Measurements from ENCODE around the gene TUB. TPM values are rescaled to one million over a fixed set of nuclear protein-coding genes. Genes with fewer than 3 reads are reported as not detected.

Gene TUB
- polyA plus RNA-seq, 2 donors, result 0.71 to 0.78 TPM

GRCh38 chr11:8087756-8088155 lies 6.7 kb downstream of the TUB start:
- WGBS, 2 donors, result 84 to 86% methylated on average over 3 of the region's 3 CpGs
- peaks cover 0 to 3% of the 10 kb centered on the region in 2 donors for H3K4me1 ChIP-seq (ENCODE audit: control insufficient read depth in 2 of 2, insufficient read depth in 2 of 2, low read length in 1 of 2)
- H3K27ac ChIP-seq (ENCODE audit: low read depth in 2 of 2, low read length in 1 of 2), result no peak overlapping the region
- H3K4me3 ChIP-seq (ENCODE audit: low read depth in 1 of 2, low read length in 2 of 2), result no peak overlapping the region
- no peaks in the 10 kb centered on the region for H3K9me3 ChIP-seq (ENCODE audit: control insufficient read depth in 2 of 2, insufficient read depth in 1 of 2, low read depth in 1 of 2, low read length in 1 of 2)
- no peaks in the 10 kb centered on the region for H3K36me3 ChIP-seq (ENCODE audit: control insufficient read depth in 2 of 2, insufficient read depth in 2 of 2, low read length in 1 of 2)
- H3K27me3 ChIP-seq (ENCODE audit: control insufficient read depth in 1 of 2, insufficient read depth in 2 of 2, low read length in 2 of 2), result no peaks in the 10 kb centered on the region

DNA sequence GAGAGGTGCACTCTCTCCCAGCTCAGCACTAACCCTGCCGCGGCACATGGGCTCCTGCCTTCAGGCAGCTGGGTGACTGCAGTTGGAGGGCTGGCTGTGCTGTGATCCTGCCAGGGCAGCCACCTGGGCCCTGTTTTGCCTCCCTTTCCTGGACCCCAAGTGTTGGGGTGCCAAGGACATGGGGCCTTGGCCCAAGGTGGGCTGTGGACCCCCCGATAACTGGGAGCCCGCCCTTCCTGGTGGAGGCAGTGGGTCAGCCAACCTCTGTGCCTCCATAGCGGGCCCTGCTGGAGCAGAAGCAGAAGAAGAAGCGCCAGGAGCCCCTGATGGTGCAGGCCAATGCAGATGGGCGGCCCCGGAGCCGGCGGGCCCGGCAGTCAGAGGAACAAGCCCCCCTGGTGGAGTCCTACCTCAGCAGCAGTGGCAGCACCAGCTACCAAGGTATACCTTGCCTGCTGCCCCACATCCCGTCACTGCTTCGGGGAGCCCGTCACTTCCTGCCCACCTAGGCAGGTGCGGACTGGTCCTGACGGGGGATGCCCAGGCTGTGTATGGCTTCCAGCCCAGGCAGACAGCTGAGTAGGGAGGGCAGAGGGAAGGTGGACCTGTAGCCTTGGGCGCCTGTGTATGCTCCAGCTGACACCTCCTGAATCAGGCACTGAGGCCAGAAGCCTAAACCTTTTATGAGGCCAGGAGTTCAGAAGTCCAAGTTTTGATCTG lies 8.9 kb downstream of the TUB start:
- Histone ChIP-seq H3K4me3 (ENCODE audit: low read depth in 1 of 2, low read length in 2 of 2) (no peak overlapping the region), H3K4me1 (ENCODE audit: control insufficient read depth in 2 of 2, insufficient read depth in 2 of 2, low read length in 1 of 2) (peaks cover 0 to 3% of the 10 kb centered on the region in 2 donors), H3K27me3 (ENCODE audit: control insufficient read depth in 1 of 2, insufficient read depth in 2 of 2, low read length in 2 of 2) (no peaks in the 10 kb centered on the region), H3K27ac (ENCODE audit: low read depth in 2 of 2, low read length in 1 of 2) (no peak overlapping the region), H3K36me3 (ENCODE audit: control insufficient read depth in 2 of 2, insufficient read depth in 2 of 2, low read length in 1 of 2) (no peaks in the 10 kb centered on the region), H3K9me3 (ENCODE audit: control insufficient read depth in 2 of 2, insufficient read depth in 1 of 2, low read depth in 1 of 2, low read length in 1 of 2) (no peaks in the 10 kb centered on the region)
- WGBS, 2 donors, result 68 to 73% methylated on average over 15 to 17 of the region's 17 CpGs

GRCh38 chr11:8090756-8091155 lies 9.7 kb downstream of the TUB start:
- Histone ChIP-seq H3K4me3 (ENCODE audit: low read depth in 1 of 2, low read length in 2 of 2) (no peak overlapping the region), H3K27ac (ENCODE audit: low read depth in 2 of 2, low read length in 1 of 2) (no peak overlapping the region), H3K27me3 (ENCODE audit: control insufficient read depth in 1 of 2, insufficient read depth in 2 of 2, low read length in 2 of 2) (no peaks in the 10 kb centered on the region), H3K4me1 (ENCODE audit: control insufficient read depth in 2 of 2, insufficient read depth in 2 of 2, low read length in 1 of 2) (peaks cover 0 to 3% of the 10 kb centered on the region in 2 donors), H3K9me3 (ENCODE audit: control insufficient read depth in 2 of 2, insufficient read depth in 1 of 2, low read depth in 1 of 2, low read length in 1 of 2) (no peaks in the 10 kb centered on the region), H3K36me3 (ENCODE audit: control insufficient read depth in 2 of 2, insufficient read depth in 2 of 2, low read length in 1 of 2) (no peaks in the 10 kb centered on the region)
- WGBS, 2 donors, result 55 to 64% methylated on average over 5 of the region's 5 CpGs

GRCh38 chr11:8091721-8092120 lies 10.7 kb downstream of the TUB start:
- Histone ChIP-seq H3K36me3 (ENCODE audit: control insufficient read depth in 2 of 2, insufficient read depth in 2 of 2, low read length in 1 of 2) (no peaks in the 10 kb centered on the region), H3K9me3 (ENCODE audit: control insufficient read depth in 2 of 2, insufficient read depth in 1 of 2, low read depth in 1 of 2, low read length in 1 of 2) (no peaks in the 10 kb centered on the region), H3K27ac (ENCODE audit: low read depth in 2 of 2, low read length in 1 of 2) (no peak overlapping the region), H3K4me3 (ENCODE audit: low read depth in 1 of 2, low read length in 2 of 2) (no peak overlapping the region), H3K4me1 (ENCODE audit: control insufficient read depth in 2 of 2, insufficient read depth in 2 of 2, low read length in 1 of 2) (peaks cover 0 to 3% of the 10 kb centered on the region in 2 donors), H3K27me3 (ENCODE audit: control insufficient read depth in 1 of 2, insufficient read depth in 2 of 2, low read length in 2 of 2) (no peaks in the 10 kb centered on the region)
- WGBS, 2 donors, result 71 to 79% methylated on average over 5 of the region's 5 CpGs

DNA sequence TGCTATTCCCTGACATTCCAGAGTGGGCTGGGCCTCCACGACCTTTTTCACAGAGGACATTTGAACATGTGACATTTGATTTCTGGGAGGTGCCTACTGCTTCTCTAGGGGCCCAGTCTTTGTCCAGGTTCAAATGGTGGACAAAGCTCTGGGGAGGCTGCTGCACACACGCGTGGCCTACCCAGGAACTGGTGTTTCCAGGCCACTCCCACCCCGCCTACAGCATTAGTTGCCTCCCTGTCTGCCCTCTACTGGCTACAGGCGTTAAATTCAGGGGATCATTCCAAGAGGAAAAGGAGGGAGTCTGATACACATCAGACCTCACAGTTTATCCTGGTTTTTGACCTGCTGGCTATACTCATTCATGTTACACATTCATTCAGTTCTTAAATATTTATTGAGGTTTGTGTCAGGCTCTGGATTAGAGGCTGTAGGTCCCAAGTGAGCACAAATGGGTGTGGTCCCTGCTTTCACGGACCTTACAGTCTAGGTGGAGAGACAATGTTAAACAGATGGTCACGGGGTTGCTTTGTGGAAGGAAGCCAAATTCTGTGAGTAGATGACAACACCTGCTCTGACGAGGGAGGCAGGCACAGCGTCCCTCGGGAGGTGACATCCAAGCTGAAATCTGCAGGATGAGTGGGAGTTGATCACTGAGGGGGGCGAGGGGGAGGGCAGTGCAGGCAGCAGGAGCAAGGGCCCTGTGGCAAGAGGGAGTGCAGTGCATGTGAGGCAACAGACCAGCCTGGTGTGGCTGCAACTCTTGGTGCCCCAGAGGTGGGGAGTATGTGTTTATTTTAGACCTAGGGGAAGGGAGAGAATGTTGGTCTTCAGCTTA lies 11.8 kb downstream of the TUB start:
- peaks cover 0 to 3% of the 10 kb centered on the region in 2 donors for H3K4me1 ChIP-seq (ENCODE audit: control insufficient read depth in 2 of 2, insufficient read depth in 2 of 2, low read length in 1 of 2)
- H3K36me3 ChIP-seq (ENCODE audit: control insufficient read depth in 2 of 2, insufficient read depth in 2 of 2, low read length in 1 of 2), result no peaks in the 10 kb centered on the region
- H3K9me3 ChIP-seq (ENCODE audit: control insufficient read depth in 2 of 2, insufficient read depth in 1 of 2, low read depth in 1 of 2, low read length in 1 of 2), result no peaks in the 10 kb centered on the region
- no peak overlapping the region for H3K27ac ChIP-seq (ENCODE audit: low read depth in 2 of 2, low read length in 1 of 2)
- 45% methylated on average over 11 of the region's 11 CpGs for WGBS, 2 donors
- no peaks in the 10 kb centered on the region for H3K27me3 ChIP-seq (ENCODE audit: control insufficient read depth in 1 of 2, insufficient read depth in 2 of 2, low read length in 2 of 2)
- no peak overlapping the region for H3K4me3 ChIP-seq (ENCODE audit: low read depth in 1 of 2, low read length in 2 of 2)

GRCh38 chr11:8093931-8094575 lies 13.0 kb downstream of the TUB start:
- Histone ChIP-seq H3K4me1 (ENCODE audit: control insufficient read depth in 2 of 2, insufficient read depth in 2 of 2, low read length in 1 of 2) (peaks cover 0 to 3% of the 10 kb centered on the region in 2 donors), H3K4me3 (ENCODE audit: low read depth in 1 of 2, low read length in 2 of 2) (no peak overlapping the region), H3K27me3 (ENCODE audit: control insufficient read depth in 1 of 2, insufficient read depth in 2 of 2, low read length in 2 of 2) (no peaks in the 10 kb centered on the region), H3K36me3 (ENCODE audit: control insufficient read depth in 2 of 2, insufficient read depth in 2 of 2, low read length in 1 of 2) (no peaks in the 10 kb centered on the region), H3K9me3 (ENCODE audit: control insufficient read depth in 2 of 2, insufficient read depth in 1 of 2, low read depth in 1 of 2, low read length in 1 of 2) (no peaks in the 10 kb centered on the region), H3K27ac (ENCODE audit: low read depth in 2 of 2, low read length in 1 of 2) (no peak overlapping the region)
- 82 to 90% methylated on average over 9 of the region's 9 CpGs for WGBS, 2 donors

GRCh38 chr11:8094656-8095055 lies 13.6 kb downstream of the TUB start:
- Histone ChIP-seq H3K9me3 (ENCODE audit: control insufficient read depth in 2 of 2, insufficient read depth in 1 of 2, low read depth in 1 of 2, low read length in 1 of 2) (no peaks in the 10 kb centered on the region), H3K27ac (ENCODE audit: low read depth in 2 of 2, low read length in 1 of 2) (no peak overlapping the region), H3K4me1 (ENCODE audit: control insufficient read depth in 2 of 2, insufficient read depth in 2 of 2, low read length in 1 of 2) (peaks cover 0 to 2% of the 10 kb centered on the region in 2 donors), H3K36me3 (ENCODE audit: control insufficient read depth in 2 of 2, insufficient read depth in 2 of 2, low read length in 1 of 2) (no peaks in the 10 kb centered on the region), H3K4me3 (ENCODE audit: low read depth in 1 of 2, low read length in 2 of 2) (no peak overlapping the region), H3K27me3 (ENCODE audit: control insufficient read depth in 1 of 2, insufficient read depth in 2 of 2, low read length in 2 of 2) (no peaks in the 10 kb centered on the region)
- WGBS, 2 donors, result 88 to 90% methylated on average over 11 of the region's 11 CpGs

DNA sequence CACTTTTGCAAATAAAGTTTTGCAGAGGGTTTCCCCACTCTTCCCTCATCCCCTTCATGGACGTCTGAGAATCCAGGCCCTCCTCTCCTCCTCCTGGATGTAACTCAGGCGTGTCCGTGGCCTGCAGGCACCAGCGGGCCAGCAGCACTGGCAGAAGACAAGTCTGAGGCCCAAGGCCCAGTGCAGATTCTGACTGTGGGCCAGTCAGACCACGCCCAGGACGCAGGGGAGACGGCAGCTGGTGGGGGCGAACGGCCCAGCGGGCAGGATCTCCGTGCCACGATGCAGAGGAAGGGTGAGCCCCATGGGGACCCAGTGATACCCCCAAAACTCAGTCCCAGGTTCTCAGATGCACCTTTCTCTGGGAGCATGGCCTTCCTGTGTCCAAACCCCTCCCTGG lies 14.4 kb downstream of the TUB start:
- Histone ChIP-seq H3K4me1 (ENCODE audit: control insufficient read depth in 2 of 2, insufficient read depth in 2 of 2, low read length in 1 of 2) (no peaks in the 10 kb centered on the region), H3K27ac (ENCODE audit: low read depth in 2 of 2, low read length in 1 of 2) (no peak overlapping the region), H3K27me3 (ENCODE audit: control insufficient read depth in 1 of 2, insufficient read depth in 2 of 2, low read length in 2 of 2) (no peaks in the 10 kb centered on the region), H3K4me3 (ENCODE audit: low read depth in 1 of 2, low read length in 2 of 2) (no peak overlapping the region), H3K36me3 (ENCODE audit: control insufficient read depth in 2 of 2, insufficient read depth in 2 of 2, low read length in 1 of 2) (no peaks in the 10 kb centered on the region), H3K9me3 (ENCODE audit: control insufficient read depth in 2 of 2, insufficient read depth in 1 of 2, low read depth in 1 of 2, low read length in 1 of 2) (no peaks in the 10 kb centered on the region)
- 37 to 60% methylated on average over 12 of the region's 12 CpGs for WGBS, 2 donors

- peaks cover 0 to 2% of the 10 kb centered on the region in 2 donors for H3K36me3 ChIP-seq (ENCODE audit: control insufficient read depth in 2 of 2, insufficient read depth in 2 of 2, low read length in 1 of 2)
- no peaks in the 10 kb centered on the region for H3K27me3 ChIP-seq (ENCODE audit: control insufficient read depth in 1 of 2, insufficient read depth in 2 of 2, low read length in 2 of 2)
- H3K4me3 ChIP-seq (ENCODE audit: low read depth in 1 of 2, low read length in 2 of 2), result no peak overlapping the region
- no peaks in the 10 kb centered on the region for H3K4me1 ChIP-seq (ENCODE audit: control insufficient read depth in 2 of 2, insufficient read depth in 2 of 2, low read length in 1 of 2)
- no peaks in the 10 kb centered on the region for H3K9me3 ChIP-seq (ENCODE audit: control insufficient read depth in 2 of 2, insufficient read depth in 1 of 2, low read depth in 1 of 2, low read length in 1 of 2)
- 70 to 73% methylated on average over 5 of the region's 5 CpGs for WGBS, 2 donors
- H3K27ac ChIP-seq (ENCODE audit: low read depth in 2 of 2, low read length in 1 of 2), result no peak overlapping the region
Observed at GRCh38 chr11:8095806-8096522, 15.0 kb downstream of the TUB start.
